Measurements from ENCODE around the gene KCNMA1. TPM values are rescaled to one million over a fixed set of nuclear protein-coding genes. Genes with fewer than 3 reads are reported as not detected.

KCNMA1 gene
- total RNA-seq, 1 donor from 2014 or later = 2.0 TPM

DNA sequence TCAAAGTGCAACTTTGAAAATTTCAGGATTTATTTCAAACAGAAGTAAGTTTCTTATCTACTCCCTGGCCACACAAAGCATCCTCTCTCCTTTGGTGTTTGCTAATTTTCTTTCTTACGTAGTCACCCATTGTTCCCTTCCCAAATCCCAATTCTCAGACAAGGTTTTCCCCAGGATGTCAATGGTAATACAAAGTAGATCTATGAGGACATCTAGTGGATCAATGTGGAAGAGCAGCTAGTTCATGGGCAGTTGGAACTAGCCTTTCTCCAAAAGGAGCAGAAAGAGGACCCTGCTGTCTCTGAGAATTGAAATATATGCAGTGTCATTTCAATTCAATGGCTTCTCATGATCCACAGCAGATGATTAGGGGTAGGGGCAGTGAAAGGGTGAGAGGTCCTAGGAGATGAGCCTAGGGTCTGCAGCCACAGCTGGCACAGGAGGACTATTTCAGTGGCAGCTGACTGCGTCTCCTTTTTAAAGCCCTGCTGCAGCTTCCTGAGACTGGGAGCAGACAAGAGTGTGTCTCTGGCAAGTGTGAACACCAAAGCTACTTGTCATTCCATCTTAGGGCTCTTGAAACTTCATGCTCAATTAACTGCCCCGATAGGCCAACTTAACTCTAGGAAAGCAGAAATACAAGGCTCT is 632.6 kb downstream of the KCNMA1 start:
- DNase-seq = no peak
- intact Hi-C loops (cut with DNase I) = loop anchor here (10.0 kb wide), 1 partner anchor 1610 kb away; no protein-coding TSS in a partner anchor
- peak; percentile 89 for ATAC-seq (ENCODE audit: poor library complexity)

DNA sequence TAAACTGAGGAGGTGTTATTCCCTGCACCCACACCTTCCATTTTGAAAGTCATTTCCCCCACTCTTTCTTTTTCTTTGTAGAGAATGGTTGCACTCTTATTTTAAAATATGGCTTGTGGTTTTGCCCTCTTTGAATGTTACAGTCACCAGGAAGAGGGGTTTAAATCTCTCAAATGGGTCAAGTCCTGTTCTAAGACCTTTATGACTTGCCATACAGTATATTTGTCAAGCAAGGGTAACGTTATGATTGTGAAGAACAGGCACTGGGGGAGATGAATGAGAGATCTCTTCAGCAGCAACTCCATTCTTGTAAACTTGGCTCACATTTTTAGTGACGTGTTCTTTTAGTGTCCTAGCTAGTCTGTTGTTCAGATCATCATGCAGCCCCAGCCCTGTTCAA is 634.7 kb downstream of the KCNMA1 start:
- ATAC-seq (ENCODE audit: poor library complexity) (no peak), DNase-seq (no peak)
- intact Hi-C loops (cut with DNase I) = loop anchor here (10.0 kb wide), 1 partner anchor 1608 kb away; no protein-coding TSS in a partner anchor

DNA sequence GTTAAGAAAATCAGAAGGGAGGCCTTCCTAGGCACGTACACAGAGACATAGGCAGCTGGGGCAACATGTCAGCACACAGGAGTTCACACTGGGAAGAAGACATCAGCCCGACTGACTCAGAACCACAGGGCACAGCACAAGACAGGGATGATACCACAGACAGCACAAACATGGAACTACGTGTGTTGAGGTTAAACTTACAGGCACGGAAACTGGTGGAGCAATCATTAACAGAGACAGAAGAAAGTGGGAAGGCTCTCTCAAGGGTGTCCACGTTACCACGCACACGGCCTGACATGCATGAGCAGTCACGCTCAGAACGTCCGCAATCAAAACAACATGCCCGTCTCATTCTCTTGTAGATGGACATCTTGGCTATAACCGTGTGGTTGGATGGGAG is 636.4 kb downstream of the KCNMA1 start:
- ATAC-seq (ENCODE audit: poor library complexity) (no peak), DNase-seq (no peak)
- intact Hi-C loops (cut with DNase I) = loop anchor here (10.0 kb wide), 1 partner anchor 1606 kb away; no protein-coding TSS in a partner anchor

DNA sequence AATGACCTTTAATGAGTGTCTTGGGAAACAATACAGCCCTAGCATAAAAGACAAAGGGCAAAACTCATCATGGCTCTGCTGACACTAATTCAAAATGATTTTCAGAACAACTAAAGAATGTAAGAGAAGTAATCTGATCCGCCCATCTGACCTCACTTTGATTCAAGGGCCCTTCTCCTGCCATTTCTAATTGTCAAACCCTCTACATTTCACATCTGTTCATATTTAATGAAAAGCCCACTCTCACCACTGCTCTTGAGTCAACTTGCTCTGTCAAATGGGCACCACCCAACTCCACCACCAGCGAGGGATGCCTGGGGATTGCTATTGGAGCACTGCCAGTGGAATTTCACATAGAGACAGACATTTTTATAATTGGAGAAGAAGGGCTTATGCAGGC is 639.2 kb downstream of the KCNMA1 start:
- intact Hi-C loops (cut with DNase I) = loop anchor here (10.0 kb wide), 1 partner anchor 944 kb away; no protein-coding TSS in a partner anchor

DNA sequence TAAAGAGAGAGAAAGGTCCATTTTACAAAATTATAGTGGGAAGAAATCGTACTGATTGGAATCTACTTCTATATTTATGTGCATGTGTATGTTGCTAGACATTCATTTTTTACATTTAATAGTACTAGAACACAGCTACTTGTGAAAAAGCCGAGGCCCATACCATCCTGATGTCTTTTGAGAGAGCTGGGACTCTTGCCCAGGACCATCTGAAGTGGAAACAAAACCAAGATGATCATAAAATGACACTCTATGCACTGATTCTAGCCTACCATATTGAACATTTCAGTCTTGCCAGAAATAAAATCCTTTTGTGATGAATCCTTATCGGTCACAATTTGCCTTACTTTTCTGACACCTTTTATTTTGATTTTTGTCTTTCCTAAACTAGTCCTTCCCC is 640.0 kb downstream of the KCNMA1 start:
- intact Hi-C loops (cut with DNase I) = loop anchor here (10.0 kb wide), 1 partner anchor 943 kb away; no protein-coding TSS in a partner anchor
- ATAC-seq (ENCODE audit: poor library complexity) = no peak
- DNase-seq = no peak

More for the DNA sequence above, 639.2 kb downstream of the KCNMA1 start:
- no peak for ATAC-seq (ENCODE audit: poor library complexity)
- DNase-seq = no peak

DNA sequence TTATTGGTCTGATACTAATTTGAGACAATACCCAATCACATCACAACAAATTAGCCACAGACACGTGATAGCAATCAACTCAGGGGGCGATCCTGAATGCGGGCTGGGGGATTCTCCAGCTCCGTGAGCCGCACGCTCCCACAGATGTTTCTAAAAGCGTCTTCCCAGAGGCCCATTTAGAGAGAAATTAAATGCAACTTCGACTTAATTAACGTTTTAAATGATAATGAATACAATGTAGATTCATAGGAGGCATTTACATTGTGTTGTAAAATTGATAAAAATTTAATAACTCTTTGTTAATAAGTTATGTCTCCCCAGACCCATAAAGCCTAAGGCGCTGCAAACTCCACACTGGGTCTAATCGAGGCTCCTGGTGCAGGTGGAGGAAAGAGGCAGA is 642.6 kb downstream of the KCNMA1 start:
- DNase-seq (no peak), ATAC-seq (ENCODE audit: poor library complexity) (no peak)
- intact Hi-C loops (cut with DNase I) = loop anchor here (10.0 kb wide), 1 partner anchor 940 kb away; no protein-coding TSS in a partner anchor

DNA sequence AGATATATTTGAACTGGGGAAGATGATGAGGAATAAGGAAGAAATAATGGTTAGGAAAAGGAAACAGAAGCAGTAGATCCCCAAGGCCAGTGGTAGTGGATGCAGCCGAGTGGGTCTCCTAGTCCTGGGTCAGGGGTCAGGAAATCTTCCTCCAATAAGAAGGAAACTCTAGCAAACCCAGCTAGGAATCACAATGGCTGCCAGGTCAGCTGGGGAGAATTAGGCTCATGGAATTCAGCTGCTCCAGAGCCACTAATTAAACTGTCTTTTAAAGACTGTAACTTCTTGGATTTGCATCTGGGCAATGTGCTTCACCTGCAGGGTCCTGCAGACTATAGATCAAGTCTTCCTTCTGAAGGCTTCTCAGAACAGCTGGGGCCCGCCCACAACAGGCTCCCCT is 644.4 kb downstream of the KCNMA1 start:
- ATAC-seq (ENCODE audit: poor library complexity) (no peak), DNase-seq (no peak)
- intact Hi-C loops (cut with DNase I) = loop anchor here (10.0 kb wide), 1 partner anchor 938 kb away; no protein-coding TSS in a partner anchor

DNA sequence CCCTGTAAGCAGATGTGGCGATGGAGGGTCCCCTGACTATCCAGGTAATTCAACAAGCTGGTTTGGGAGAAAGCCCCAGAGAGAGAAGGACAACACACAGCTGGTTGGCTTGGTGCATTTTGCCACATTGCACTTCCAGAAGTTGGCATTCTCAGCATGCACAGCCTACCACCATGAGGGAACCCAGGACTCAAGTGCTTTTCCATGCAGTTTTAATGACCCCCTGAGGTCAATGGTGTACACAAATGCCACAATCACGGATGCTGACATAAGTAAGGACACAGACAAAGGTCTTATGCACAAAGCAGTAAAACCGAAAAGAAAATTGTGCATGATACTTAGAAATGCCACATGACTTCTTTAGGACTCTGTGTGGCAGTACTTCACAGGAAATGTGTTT is 645.1 kb downstream of the KCNMA1 start:
- ATAC-seq (ENCODE audit: poor library complexity) (no peak), DNase-seq (no peak)
- intact Hi-C loops (cut with DNase I) = loop anchor here (10.0 kb wide), 1 partner anchor 938 kb away; no protein-coding TSS in a partner anchor

DNA sequence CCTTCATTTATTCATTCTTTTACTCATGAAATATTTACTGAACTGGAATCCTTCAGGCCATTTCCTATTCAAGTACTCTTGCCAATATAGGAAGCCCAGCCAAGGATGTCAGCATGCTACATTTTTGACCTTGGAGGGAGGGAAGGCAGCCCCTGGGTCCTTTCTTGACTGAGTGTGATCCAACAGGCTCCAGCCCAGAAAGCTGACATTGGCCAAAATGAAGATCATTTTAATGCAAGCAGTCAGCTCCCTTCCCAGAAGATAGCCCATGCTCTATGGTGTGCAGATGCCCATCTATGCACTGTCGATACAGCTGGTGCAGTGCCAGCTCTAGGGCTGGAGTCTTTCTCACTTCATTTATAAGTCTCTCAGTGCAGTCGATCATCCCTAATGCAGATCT is 646.0 kb downstream of the KCNMA1 start:
- DNase-seq (no peak), ATAC-seq (ENCODE audit: poor library complexity) (peak; percentile 46)
- intact Hi-C loops (cut with DNase I) = loop anchor here (10.0 kb wide), 1 partner anchor 937 kb away; no protein-coding TSS in a partner anchor

DNA sequence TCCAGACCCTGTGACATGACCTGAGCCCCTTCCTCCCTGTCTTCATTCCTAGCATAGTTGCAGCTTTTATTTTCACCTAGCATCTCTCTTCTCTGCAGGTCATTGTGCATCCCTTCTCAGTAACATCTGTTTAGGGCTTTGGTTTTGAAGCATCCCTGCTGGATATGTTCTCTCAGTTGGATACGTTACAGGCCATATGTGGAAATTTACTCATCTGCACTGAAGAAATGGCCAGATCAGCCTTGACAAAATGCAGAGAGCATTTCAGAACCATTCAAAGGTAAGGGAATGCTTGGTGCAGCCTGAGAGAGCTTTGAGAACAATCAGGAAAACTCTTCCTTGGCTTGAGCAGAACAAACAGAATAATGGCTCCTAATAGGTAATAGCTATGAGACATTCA is 647.0 kb downstream of the KCNMA1 start:
- intact Hi-C loops (cut with DNase I) = loop anchor here (10.0 kb wide), 1 partner anchor 936 kb away; no protein-coding TSS in a partner anchor
- ATAC-seq (ENCODE audit: poor library complexity) (no peak), DNase-seq (no peak)

DNA sequence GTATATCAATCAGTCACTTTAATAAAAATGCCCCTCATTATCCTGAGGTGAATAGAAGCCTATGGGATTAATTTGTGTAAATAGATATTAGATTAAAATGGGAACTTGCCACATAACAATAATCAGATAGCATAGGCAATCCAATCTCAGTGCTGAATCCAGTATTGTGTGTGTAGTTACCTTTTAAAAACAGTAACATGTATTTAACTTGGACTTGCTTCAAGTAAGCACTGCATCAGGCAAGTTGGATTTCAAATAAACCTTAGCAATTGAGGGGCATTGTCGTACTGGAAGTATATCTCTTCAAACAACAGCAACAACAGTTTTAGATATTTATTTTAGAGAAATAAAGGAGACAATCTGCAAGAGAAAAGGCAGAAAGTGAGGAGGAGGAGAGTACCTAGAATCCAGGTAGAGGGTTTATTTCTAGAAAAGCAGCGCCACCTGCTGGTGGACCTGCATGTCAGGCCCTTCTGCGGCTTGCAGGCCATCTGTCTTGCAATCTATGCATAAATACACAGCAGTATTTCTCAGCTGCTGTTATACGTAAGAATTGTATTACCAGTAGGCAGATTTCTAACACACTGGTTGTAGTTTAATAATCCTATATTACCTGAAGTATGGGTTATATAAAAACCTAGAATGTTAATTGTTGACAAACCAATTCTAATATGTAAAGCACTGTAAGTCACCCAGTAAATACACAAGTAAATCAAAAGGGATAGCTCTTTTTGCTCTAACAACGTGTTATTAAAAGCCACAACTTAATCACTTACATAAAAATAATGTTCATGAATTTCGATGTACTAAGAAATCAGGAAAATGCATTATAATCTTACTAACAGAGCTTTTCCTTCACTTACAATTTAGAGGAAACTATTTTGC is 652.8 kb downstream of the KCNMA1 start:
- intact Hi-C loops (cut with DNase I) = loop anchor here (10.0 kb wide), 1 partner anchor 430 kb away; no protein-coding TSS in a partner anchor
- ATAC-seq (ENCODE audit: poor library complexity) (peak; percentile 93), DNase-seq (peak; percentile 71)

DNA sequence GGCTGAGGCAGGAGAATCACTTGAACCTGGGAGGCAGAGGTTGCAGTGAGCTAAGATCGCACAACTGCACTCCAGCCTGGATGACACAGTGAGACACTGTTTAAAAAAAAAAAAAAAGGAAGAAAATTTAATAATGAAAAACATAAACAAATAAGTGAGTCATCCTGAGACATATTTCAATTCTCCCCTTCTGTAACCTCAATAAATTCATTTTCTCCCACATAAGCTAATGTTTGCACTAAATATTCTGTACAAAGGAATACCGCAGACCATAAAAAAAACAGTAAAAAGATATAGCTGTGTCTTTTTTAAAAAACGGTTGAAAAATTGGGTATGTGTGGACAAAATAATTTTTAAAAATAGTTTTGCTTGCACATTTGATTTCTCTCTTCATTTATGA is 654.0 kb downstream of the KCNMA1 start:
- intact Hi-C loops (cut with DNase I) = loop anchor here (10.0 kb wide), 1 partner anchor 429 kb away; no protein-coding TSS in a partner anchor
- ATAC-seq (ENCODE audit: poor library complexity) (no peak), DNase-seq (no peak)

DNA sequence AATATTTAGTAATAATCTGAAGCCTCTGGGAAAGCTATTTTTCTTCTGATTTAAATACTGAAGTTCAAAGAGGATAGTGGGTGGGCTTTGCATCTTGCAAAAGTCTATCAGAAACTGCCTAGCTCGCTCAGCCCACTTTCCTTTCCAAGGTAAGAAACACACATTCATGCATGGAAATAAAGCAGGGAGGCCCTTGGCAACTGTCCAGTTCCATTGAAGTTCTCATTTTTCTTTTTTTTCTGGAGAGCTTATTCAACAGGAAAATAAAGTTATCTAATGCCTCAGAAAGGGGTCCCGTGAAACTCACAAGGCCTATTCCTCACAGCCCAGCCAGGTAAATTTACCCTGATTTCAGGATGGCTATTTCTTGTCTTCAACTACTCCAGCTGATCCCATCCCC is 654.9 kb downstream of the KCNMA1 start:
- DNase-seq (no peak), ATAC-seq (ENCODE audit: poor library complexity) (no peak)
- intact Hi-C loops (cut with DNase I) = loop anchor here (10.0 kb wide), 1 partner anchor 428 kb away; no protein-coding TSS in a partner anchor

DNA sequence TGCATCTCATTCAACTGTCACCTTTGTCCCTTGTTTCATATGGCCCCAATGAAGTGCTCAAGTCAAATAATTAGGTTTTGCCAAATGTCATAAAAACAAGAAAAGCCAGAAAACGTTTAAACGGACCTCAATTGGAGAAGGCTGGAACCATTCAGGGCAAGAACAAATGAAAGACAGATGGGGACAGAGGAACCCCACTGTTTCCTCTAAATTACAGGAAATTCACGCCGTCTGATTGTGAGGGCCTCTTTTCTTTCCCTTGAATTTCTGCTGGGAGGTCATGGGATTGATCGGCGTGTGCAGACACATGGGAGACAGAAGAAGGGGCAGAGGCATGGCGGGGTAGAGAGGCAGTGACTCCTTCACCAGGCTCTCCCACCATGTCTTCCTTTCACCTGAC is 656.4 kb downstream of the KCNMA1 start:
- intact Hi-C loops (cut with DNase I) = loop anchor here (10.0 kb wide), 1 partner anchor 426 kb away; no protein-coding TSS in a partner anchor
- ATAC-seq (ENCODE audit: poor library complexity) (no peak), DNase-seq (no peak)

DNA sequence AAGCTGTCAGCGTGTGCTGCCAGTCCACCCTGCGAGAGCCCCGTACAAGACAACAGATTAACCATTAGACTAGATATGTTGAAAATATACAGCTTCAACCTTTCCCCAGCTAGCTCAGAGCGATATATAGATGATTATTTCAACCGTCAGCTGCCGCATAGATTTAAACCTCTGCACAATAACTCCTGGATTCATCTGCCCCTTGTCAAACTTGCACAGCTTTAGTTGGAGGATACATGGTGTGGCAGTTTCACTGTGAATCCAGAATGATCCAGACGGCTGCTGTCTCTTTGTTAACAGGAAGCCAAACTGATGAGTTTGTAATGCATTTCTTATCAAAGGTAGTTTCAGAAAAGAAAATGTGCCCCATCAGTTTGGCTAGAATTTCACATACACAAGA is 659.7 kb downstream of the KCNMA1 start:
- DNase-seq (no peak), ATAC-seq (ENCODE audit: poor library complexity) (no peak)
- intact Hi-C loops (cut with DNase I) = no loop called here

DNA sequence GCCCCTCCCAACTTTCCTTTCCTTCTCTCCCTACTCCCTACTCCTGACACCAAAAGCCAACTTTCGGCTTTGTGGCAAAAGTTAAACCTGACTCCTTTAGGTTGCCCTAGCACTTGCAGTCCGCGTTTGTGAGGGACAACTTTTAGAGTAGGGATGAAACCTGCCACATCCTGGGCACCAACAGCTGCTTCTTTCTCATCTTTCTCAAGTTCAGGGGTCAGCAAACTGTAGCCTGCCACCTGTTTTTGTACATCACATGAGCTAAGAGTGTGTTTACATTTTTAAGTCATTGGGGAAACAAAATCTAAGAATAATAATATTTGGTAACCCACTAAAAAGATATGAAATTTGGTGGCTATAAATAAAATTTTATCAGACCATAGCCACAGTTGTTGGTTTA is 660.6 kb downstream of the KCNMA1 start:
- no peak for ATAC-seq (ENCODE audit: poor library complexity)
- DNase-seq = no peak
- intact Hi-C loops (cut with DNase I) = no loop called here

DNA sequence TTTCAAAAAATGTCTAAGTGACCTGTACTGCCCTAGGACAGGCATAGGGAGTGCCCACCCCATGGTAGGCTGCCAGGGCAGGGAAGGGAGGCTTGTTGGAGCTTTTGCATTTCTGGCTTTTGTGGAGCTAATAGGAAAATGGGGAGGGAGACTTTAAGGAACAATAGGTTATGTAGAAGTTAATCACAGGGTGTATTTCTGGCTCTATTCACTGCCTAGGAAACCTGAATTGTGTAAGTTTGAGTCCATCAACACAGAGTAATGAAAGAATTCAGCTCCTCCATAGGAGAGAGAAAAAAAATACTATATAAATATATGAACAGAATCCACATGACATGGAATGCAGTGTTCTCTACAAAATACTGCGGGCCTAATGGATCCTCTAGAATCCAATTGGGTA is 661.5 kb downstream of the KCNMA1 start:
- ATAC-seq (ENCODE audit: poor library complexity) = no peak
- intact Hi-C loops (cut with DNase I) = no loop called here

DNA sequence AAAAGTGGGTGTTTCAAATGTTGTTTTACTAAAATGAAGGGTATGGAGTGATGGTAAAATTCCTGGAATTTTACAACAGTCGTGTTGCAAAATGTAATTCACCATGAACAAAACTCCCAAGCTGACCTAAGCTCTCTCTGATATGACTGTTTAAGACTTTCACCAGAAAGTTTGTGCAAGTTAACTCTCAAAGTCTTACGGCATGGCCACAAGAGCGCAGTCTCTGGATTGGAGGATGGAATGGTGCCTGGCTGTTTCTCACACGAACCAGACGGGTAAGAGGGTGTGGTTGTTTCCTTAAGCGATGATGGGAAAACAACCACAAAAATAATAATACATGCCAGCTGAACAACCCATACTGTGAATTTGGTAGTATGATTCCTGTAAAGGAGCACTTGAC is 662.5 kb downstream of the KCNMA1 start:
- ATAC-seq (ENCODE audit: poor library complexity) = no peak
- no peak for DNase-seq
- intact Hi-C loops (cut with DNase I) = no loop called here

More for the DNA sequence above, 661.5 kb downstream of the KCNMA1 start:
- DNase-seq = no peak

DNA sequence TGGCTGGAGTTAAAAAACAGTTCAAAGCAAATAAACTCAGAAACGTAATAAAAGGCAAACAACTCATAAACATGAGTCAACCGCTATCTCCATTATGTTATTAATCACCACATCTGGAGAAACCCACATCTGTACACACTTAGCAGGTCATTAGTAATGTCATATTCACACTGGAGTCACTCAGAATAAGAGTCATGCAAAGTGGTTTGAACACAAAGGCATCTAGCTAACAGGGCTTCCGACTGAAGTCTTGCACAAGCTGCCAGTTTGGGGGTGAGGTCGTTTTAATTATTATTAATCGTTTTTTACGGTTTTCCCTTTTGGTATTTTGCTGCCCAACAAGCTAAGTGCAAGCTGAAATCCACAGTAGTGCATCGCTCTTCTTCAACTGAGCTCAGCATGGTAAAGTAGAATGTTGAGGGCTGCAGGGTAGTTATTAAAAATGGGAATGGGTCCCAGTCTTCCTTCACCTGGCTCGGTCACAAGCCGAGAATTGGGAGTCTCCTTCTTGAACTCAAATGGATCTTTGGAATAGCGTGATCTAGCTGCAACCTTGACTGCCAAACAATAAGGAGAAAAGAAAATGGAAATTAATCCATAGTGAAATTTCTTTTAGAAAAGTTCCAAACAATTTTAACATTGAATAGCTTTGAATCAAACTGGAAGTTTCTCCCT is 663.5 kb downstream of the KCNMA1 start:
- no peak for DNase-seq
- no peak for ATAC-seq (ENCODE audit: poor library complexity)
- intact Hi-C loops (cut with DNase I) = no loop called here
